AG04450 (cell line): ENCODE data around the gene PPFIA1. TPM values are rescaled to one million over a fixed set of nuclear protein-coding genes. Genes with fewer than 3 reads are reported as not detected.
A peak's percentile ranks its signal among the peaks of the same experiment; 100 is the strongest.

ENCODE experiments used
- CTCF ChIA-PET: fragments of 300-600, 350-600 bp; formaldehyde crosslinking; extraction: SDS; loops from one replicate; lab custom pipeline; 2022; ENCODE audit warnings: antibody characterized with exemption, inconsistent platforms; lab: Charles Lee
- POLR2A ChIA-PET: fragments of 350-600 bp; formaldehyde crosslinking; extraction: SDS; loops from one replicate; lab custom pipeline; 2021; ENCODE audit warnings: antibody characterized with exemption, inconsistent platforms; lab: Yijun Ruan, JAX
- DNase-seq: peaks from one replicate; pipeline ENCODE4 v3.0.0-alpha.2; 2011; ENCODE audit warnings: low read depth, low spot score
- H3K27ac ChIP-seq: one replicate; pipeline ENCODE4 v1.5.1; 2012; ENCODE audit warnings: low read depth, low read length, control low read depth
- H3K27me3 ChIP-seq: one replicate; pipeline ENCODE4 v1.6.0; 2012; ENCODE audit warnings: low read length; ENCODE audit not compliant: control insufficient read depth, insufficient read depth
- H3K4me3 ChIP-seq: 2 replicates; pipeline ENCODE4 v1.5.1; 2011; ENCODE audit warnings: mild to moderate bottlenecking, low read depth, low read length, control low read depth
- H3K9me3 ChIP-seq: 2 replicates; pipeline ENCODE4 v1.5.1; 2012; ENCODE audit warnings: low read length; ENCODE audit not compliant: control insufficient read depth, insufficient read depth
- CTCF ChIP-seq: IDR thresholded peaks from 2 replicates; pipeline ENCODE4 v1.5.1; 2011; ENCODE audit warnings: low read depth, low read length, control low read depth, inconsistent platforms
- polyA plus RNA-seq: library from polyadenylated mRNA; depleted of rRNA; stranded (reverse); fragments of >200 nt; gene quantifications from 2 replicates; pipeline ENCODE4 v1.2.3, GENCODE V29; 2011

PPFIA1 gene
- polyA plus RNA-seq, 1 experiment, result 39.9 TPM

GRCh38 chr11:70422692-70423522, 152.4 kb downstream of the PPFIA1 start:
- CTCF ChIA-PET, result no interaction called here
- no peaks in the 10 kb centered on the region; the same call in 1 of the 2 replicates for H3K9me3 ChIP-seq
- no peak overlapping the region for H3K27ac ChIP-seq
- DNase-seq, result no peak
- TF ChIP-seq CTCF, result no peak
- H3K27me3 ChIP-seq, result no peaks in the 10 kb centered on the region
- H3K4me3 ChIP-seq, result no peak overlapping the region
- POLR2A ChIA-PET, result no interaction called here

- POLR2A ChIA-PET, result interaction anchor here (0.7 to 1.2 kb wide), 5 partner anchors 8 to 42 kb away, joined by 3 to 5 read pairs (median 3); no protein-coding TSS in a partner anchor
Observed at GRCh38 chr11:70423523-70424505, 153.3 kb downstream of the PPFIA1 start.

GRCh38 chr11:70424765-70425344, 154.4 kb downstream of the PPFIA1 start:
- CTCF ChIA-PET, result no interaction called here
- POLR2A ChIA-PET, result interaction anchor here (1.1 to 1.2 kb wide), 2 partner anchors 9 to 26 kb away, joined by 3 to 5 read pairs; no protein-coding TSS in a partner anchor
- no peak for TF ChIP-seq CTCF
- no peak overlapping the region for H3K4me3 ChIP-seq
- DNase-seq, result no peak
- no peaks in the 10 kb centered on the region for H3K9me3 ChIP-seq
- H3K27me3 ChIP-seq, result no peaks in the 10 kb centered on the region
- no peak overlapping the region for H3K27ac ChIP-seq

More at GRCh38 chr11:70423523-70424505, 153.3 kb downstream of the PPFIA1 start:
- Histone ChIP-seq H3K9me3 (no peaks in the 10 kb centered on the region), H3K4me3 (no peak overlapping the region), H3K27ac (peak overlapping the region; percentile 21), H3K27me3 (no peaks in the 10 kb centered on the region)
- CTCF ChIA-PET, result interaction anchor here (0.5 kb wide), 1 partner anchor 1010 kb away, joined by 4 read pairs; no protein-coding TSS in a partner anchor
- no peak for TF ChIP-seq CTCF
- peak; percentile 49 for DNase-seq

GRCh38 chr11:70427436-70427835, 156.9 kb downstream of the PPFIA1 start:
- CTCF ChIA-PET, result no interaction called here
- H3K9me3 ChIP-seq, result no peaks in the 10 kb centered on the region
- no peaks in the 10 kb centered on the region for H3K27me3 ChIP-seq
- H3K27ac ChIP-seq, result no peak overlapping the region
- no peak for DNase-seq
- no peak for TF ChIP-seq CTCF
- POLR2A ChIA-PET, result no interaction called here
- H3K4me3 ChIP-seq, result no peak overlapping the region
